HUDEP-2 (cell line): ENCODE measurements around the gene HSD17B14.
A peak's percentile ranks its signal among the peaks of the same experiment; 100 is the strongest.
"Not testable (repeated sequence)": the region's sequence is repeated elsewhere in the genome, so short reads cannot be mapped to it uniquely, and the experiment has no call there.

Source experiments
- DNase-seq, 76 experiments: peaks; one replicate each; lab custom pipeline; 2025; ENCODE audit not compliant: unreplicated experiment in 76 of 76; lab: John Stamatoyannopoulos, UW

Gene HSD17B14

GRCh38 chr19:48836089-48837017, at the start of gene HSD17B14:
HSD17B14 (minus strand) TSS chr19:48836491; CDS start chr19:48836411, 80 bp downstream.
- no peak for DNase-seq

DNA sequence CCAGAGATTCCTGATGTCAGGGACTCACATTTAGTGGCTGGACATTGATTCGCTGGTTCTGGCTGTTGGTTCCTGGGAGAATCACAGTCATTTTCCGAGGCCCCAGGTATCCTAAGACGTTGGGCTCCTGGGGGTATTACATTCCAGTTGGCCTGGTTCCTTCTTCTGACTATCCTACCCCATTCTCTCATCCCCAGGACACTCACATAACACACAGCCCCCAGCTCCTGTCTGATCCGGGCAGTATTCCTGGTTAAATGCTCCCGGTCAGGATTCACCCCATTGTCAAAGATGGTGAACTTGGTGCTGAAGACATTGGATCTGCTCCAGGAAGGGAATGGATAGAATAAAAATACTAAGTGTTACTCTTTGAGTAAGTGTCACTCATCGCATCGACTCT, 47.4 kb upstream of the HSD17B14 start:
- no peak for DNase-seq

- peak in 5 of 76 experiments; percentile 15 to 38 (median 18) for DNase-seq
Observed at GRCh38 chr19:48881741-48882657, 45.7 kb upstream of the HSD17B14 start.

- DNase-seq: not testable (repeated sequence)
Observed at GRCh38 chr19:48879696-48880095, 43.4 kb upstream of the HSD17B14 start.

DNA sequence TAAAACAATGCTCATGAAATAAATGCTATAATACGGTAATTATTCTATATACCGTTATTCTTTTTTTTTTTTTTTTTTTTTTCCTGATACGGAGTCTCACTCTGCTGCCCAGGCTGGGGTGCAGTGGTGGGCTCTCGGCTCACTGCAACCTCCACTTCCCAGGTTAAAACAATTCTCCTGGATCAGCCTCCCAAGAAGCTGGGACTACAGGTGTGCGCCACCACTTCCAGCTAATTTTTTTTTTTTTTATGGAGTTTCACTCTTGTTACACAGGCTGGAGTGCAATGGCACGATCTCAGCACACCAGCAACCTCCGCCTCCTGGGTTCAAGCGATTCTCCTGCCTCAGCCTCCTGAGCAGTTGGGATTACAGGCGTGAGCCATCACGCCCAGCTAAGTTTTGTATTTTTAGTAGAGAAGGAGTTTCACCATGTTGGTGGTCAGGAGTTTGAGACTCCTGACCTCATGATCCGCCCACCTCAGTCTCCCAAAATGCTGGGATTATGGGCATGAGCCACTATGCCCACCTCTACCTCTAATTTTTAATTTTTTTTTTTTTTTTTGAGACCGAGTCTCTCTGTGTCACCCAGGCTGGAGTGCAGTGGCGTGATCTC, 42.8 kb upstream of the HSD17B14 start:
- no peak for DNase-seq

DNA sequence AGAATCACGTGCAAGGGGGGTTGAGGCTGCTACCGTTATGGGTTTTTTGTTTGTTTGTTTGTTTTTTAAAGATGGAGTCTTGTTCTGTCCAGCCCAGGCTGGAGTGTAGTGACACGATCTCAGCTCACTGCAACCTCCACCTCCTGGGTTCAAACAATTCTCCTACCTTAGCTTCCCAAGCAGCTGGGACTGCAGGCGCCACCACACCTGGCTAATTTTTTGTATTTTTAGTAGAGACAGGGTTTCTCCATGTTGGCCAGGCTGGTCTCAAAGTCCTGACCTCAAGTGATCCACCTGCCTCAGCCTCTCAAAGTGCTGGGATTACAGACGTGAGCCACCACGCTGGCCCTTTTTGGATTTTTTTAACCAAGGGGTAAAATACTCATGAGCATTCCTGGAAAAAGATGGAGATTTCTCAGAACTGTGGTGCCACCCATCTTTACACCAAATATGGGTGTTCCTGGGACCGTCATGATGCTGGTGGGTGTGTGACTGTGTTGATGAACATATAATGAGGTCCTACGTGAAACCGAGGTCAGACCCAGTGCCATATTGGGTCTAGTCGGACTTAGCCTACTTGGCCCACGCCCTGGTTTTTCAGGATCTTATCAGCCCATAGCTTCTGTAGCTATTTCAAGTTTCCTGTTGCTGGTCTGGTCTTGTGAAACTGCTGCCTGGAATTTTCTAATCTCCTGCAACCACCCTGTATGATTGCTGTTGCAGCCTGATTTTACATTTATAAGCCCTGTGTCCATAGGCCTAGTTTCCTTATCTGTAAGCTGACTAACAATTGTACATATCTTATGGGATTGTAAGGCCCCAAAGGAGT, 42.1 kb upstream of the HSD17B14 start:
- DNase-seq: peak in 73 of 76 experiments; percentile 68 to 100 (median 98)

- DNase-seq: no peak
Observed at GRCh38 chr19:48877855-48878195, 41.5 kb upstream of the HSD17B14 start.

- DNase-seq: peak in 73 of 76 experiments; percentile 46 to 95 (median 87)
Observed at GRCh38 chr19:48876043-48876981, 40.0 kb upstream of the HSD17B14 start.

- DNase-seq: peak in 36 of 76 experiments; percentile 38 to 76 (median 60)
Observed at GRCh38 chr19:48874303-48875135, 38.2 kb upstream of the HSD17B14 start.

- peak in 72 of 76 experiments; percentile 74 to 99 (median 95) for DNase-seq
Observed at GRCh38 chr19:48873476-48874302, 37.4 kb upstream of the HSD17B14 start.

DNA sequence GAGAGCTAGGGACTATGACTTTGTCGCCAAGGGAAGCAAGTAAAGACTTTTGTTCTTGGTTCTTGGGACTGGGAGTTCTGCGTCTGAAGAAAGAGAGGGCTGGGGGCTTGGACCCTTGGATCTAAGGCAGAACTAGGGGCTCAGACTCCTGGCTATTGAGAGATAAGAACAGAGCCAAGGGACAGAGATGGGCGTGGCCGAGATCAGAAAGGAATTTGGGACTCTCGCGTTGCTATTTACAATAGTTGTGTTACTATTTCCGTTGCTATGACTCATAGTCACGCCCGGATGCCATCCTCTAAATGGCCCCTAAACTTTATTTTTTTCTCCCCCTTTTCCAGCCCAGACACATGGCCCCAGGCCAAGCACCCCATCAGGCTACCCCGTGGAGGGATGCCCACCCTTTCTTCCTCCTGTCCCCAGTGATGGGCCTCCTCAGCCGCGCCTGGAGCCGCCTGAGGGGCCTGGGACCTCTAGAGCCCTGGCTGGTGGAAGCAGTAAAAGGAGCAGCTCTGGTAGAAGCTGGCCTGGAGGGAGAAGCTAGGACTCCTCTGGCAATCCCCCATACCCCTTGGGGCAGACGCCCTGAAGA, 36.7 kb upstream of the HSD17B14 start:
- DNase-seq: peak in 72 of 76 experiments; percentile 44 to 93 (median 82)

DNA sequence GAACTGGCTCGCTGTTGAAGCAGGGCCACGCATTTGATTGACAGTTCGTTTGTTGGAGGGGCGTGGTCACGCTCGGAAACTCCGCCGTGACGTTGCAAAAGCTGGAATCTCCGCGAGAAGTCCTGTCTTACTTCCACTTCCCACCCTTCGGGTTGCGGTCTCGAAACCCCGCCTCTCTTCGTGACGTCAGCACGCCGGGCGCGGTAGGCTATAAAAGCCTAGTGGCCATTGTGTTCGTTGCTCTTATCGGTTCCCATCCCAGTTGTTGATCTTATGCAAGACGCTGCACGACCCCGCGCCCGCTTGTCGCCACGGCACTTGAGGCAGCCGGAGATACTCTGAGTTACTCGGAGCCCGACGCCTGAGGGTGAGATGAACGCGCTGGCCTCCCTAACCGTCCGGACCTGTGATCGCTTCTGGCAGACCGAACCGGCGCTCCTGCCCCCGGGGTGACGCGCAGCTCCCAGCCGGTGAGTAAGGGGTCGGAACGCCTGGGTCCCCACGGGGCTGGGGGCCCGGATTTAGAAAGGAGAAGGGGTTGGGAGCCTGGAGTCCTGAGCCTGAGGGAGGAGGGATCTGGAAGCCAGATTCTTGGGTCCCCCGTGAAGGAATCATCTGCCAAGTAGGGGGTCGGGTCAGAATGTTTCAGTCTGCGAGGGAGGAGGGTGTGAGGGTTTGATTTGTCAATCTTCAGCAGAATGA, 36.0 kb upstream of the HSD17B14 start, which contains the start of gene PPP1R15A:
TSS of gene PPP1R15A (plus strand) at position 240 of the 702 bp plus-strand sequence. CDS start 813 bp downstream, outside the sequence.
- DNase-seq: peak in 75 of 76 experiments; percentile 91 to 100 (median 99)

- DNase-seq: not testable (repeated sequence)
Observed at GRCh38 chr19:48871471-48872181, 35.3 kb upstream of the HSD17B14 start.

DNA sequence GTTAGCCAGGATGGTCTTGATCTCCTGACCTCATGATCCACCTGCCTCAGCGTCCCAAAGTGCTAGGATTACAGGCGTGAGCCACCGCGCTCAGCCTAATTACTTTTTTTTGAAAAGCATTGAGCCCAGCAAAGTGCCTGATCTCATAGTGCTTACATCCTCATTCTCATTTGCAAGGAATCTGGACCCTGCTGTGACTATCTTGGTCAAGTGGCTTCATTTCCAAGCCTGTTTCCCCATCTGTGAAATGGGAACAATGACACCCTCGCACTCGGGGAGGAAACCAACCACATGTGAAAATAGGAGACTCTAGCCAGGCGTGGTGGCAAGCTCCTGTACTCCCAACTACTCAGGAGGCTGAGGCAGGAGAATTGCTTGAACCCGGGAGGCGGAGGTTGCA, 33.8 kb upstream of the HSD17B14 start:
- DNase-seq: no peak
